HepG2 (cell line): Measurements from ENCODE around the gene FAHD2A. TPM values are rescaled to one million over a fixed set of nuclear protein-coding genes. Genes with fewer than 3 reads are reported as not detected.

Experiments
- ATAC-seq: fragments of 200-7000 bp; cut with Tn5 transposase; 3 replicates; pipeline ENCODE4 v1.9.1; 2020; ENCODE audit warnings: mild to moderate bottlenecking, moderate library complexity
- BruUV-seq: library from RNA; stranded (reverse); fragments of 400-500 nt; replicated peaks from 2 replicates; lab custom pipeline; 2021; lab: Mats Ljungman, UMichigan
- CTCF ChIA-PET: fragments of 300-600 bp; formaldehyde crosslinking; extraction: SDS; loops from one replicate; lab custom pipeline; 2021; ENCODE audit warnings: low total read pairs, inconsistent platforms, low intra/inter-chr PET ratio; lab: Yijun Ruan, JAX
- POLR2A ChIA-PET: fragments of 350-600 bp; sonication (Branson Sonifier 250); formaldehyde crosslinking; loops from one replicate; lab custom pipeline; 2020; ENCODE audit warnings: antibody characterized with exemption, inconsistent platforms; lab: Yijun Ruan, JAX
- DNase-seq: peaks from one replicate; pipeline ENCODE4 v3.0.0-alpha.2; 2015; ENCODE audit warnings: low spot score
- FAIRE-seq: peaks from 3 replicates; lab custom pipeline; 2011; peaks lifted over from hg19 to GRCh38; lab: Jason Lieb, UNC
- H2AFZ ChIP-seq: one replicate; pipeline ENCODE4 v1.6.1; 2011; ENCODE audit warnings: low read length, inconsistent platforms
- H3K27ac ChIP-seq: fragments of 300-600 bp; 3 replicates; pipeline ENCODE4 v1.8.0; 2011; ENCODE audit warnings: mixed run types, mild to moderate bottlenecking, mixed read lengths, low read length, inconsistent platforms; ENCODE audit not compliant: insufficient read depth; ENCODE audit errors: extremely low read length
- H3K27me3 ChIP-seq, 2 experiments: fragments of 200-600 bp in 1 of 2; 2 replicates in 1 of 2; 3 replicates in 1 of 2; pipeline versions ENCODE4 v1.6.0 to v1.8.0; 2011; ENCODE audit warnings: low read length in 2 of 2, mild to moderate bottlenecking in 2 of 2, moderate library complexity in 2 of 2, inconsistent platforms in 1 of 2; ENCODE audit not compliant: insufficient read depth in 2 of 2, control insufficient read depth in 1 of 2
- H3K36me3 ChIP-seq, 2 experiments: fragments of 200-600 bp in 1 of 2; replicated peaks in 1 of 2; 2 replicates in 1 of 2; 3 replicates in 1 of 2; pipeline versions ENCODE4 v1.5.1 to v1.8.0; 2011; ENCODE audit warnings: low read length in 2 of 2, inconsistent platforms in 1 of 2; ENCODE audit not compliant: insufficient read depth in 2 of 2, control insufficient read depth in 1 of 2
- H3K4me1 ChIP-seq: 2 replicates; pipeline ENCODE4 v1.5.1; 2012; ENCODE audit warnings: low read length, inconsistent platforms; ENCODE audit not compliant: insufficient read depth
- H3K4me2 ChIP-seq: 2 replicates; pipeline ENCODE4 v1.6.0; 2011; ENCODE audit warnings: low read depth, low read length, inconsistent platforms
- H3K4me3 ChIP-seq, 3 experiments: fragments of 200-600 bp in 1 of 3; sonication (generic), shearing (Covaris generic) in 1 of 3; replicated peaks in 1 of 3; 2 replicates each; pipeline ENCODE4 v1.5.1; 2011 to 2016; ENCODE audit warnings: low read length in 3 of 3, inconsistent platforms in 2 of 3, low read depth in 2 of 3, mild to moderate bottlenecking in 2 of 3, control low read depth in 1 of 3, mixed read lengths in 1 of 3; ENCODE audit not compliant: insufficient read depth in 1 of 3
- H3K79me2 ChIP-seq: one replicate; pipeline ENCODE4 v1.6.1; 2011; ENCODE audit warnings: low read length, inconsistent platforms; ENCODE audit not compliant: insufficient read depth
- H3K9ac ChIP-seq: 2 replicates; pipeline ENCODE4 v1.6.0; 2011; ENCODE audit warnings: mild to moderate bottlenecking, low read depth, low read length, inconsistent platforms; ENCODE audit not compliant: insufficient read depth
- H3K9me3 ChIP-seq: 2 replicates; pipeline ENCODE4 v1.5.1; 2012; ENCODE audit warnings: mild to moderate bottlenecking, low read length
- H4K20me1 ChIP-seq: 2 replicates; pipeline ENCODE4 v1.6.0; 2011; ENCODE audit warnings: inconsistent platforms, mild to moderate bottlenecking, low read length, moderate library complexity; ENCODE audit not compliant: insufficient read depth
- ATF7-NPFF ChIP-seq: sonication (generic); formaldehyde crosslinking; IDR thresholded peaks from 2 replicates; pipeline ENCODE4 v1.8.1; 2023; ENCODE audit warnings: mild to moderate bottlenecking, low read depth, missing genetic modification reagents, moderate library complexity
- BHLHE40 ChIP-seq: IDR thresholded peaks from 2 replicates; pipeline ENCODE4 v1.6.1; 2011; ENCODE audit warnings: low read length, improper control_type of control experiment
- BRD4 ChIP-seq: sonication (generic); formaldehyde crosslinking; IDR thresholded peaks from 2 replicates; pipeline ENCODE4 v1.4.0; 2020; ENCODE audit warnings: missing genetic modification reagents
- CBX5 ChIP-seq: sonication (generic); formaldehyde crosslinking; IDR thresholded peaks from 2 replicates; pipeline ENCODE4 v1.4.0; 2020; ENCODE audit warnings: missing genetic modification reagents, borderline replicate concordance
- JDP2 ChIP-seq: sonication (generic); formaldehyde crosslinking; IDR thresholded peaks from 2 replicates; pipeline ENCODE4 v1.8.1; 2022; ENCODE audit warnings: missing genetic modification reagents, borderline replicate concordance
- MAFF ChIP-seq: IDR thresholded peaks from 2 replicates; pipeline ENCODE4 v1.6.1; 2011; ENCODE audit warnings: low read depth, low read length, improper control_type of control experiment
- NCOA5 ChIP-seq: sonication (generic); formaldehyde crosslinking; IDR thresholded peaks from 2 replicates; pipeline ENCODE4 v1.4.0; 2020; ENCODE audit warnings: missing genetic modification reagents
- NFIB ChIP-seq: sonication (generic); formaldehyde crosslinking; IDR thresholded peaks from 2 replicates; pipeline ENCODE4 v1.9.0; 2021; ENCODE audit warnings: missing genetic modification reagents, mild to moderate bottlenecking, borderline replicate concordance
- NR3C1 ChIP-seq: sonication (generic); formaldehyde crosslinking; IDR thresholded peaks from 2 replicates; pipeline ENCODE4 v1.4.0; 2020; ENCODE audit warnings: missing genetic modification reagents
- PLSCR1 ChIP-seq: sonication (generic); formaldehyde crosslinking; IDR thresholded peaks from 2 replicates; pipeline ENCODE4 v1.5.0; 2020; ENCODE audit warnings: missing genetic modification reagents, mild to moderate bottlenecking, borderline replicate concordance
- RELA ChIP-seq: sonication (generic); formaldehyde crosslinking; IDR thresholded peaks from 2 replicates; pipeline ENCODE4 v1.4.0; 2020; ENCODE audit warnings: missing genetic modification reagents
- SATB2 ChIP-seq: sonication (generic); formaldehyde crosslinking; IDR thresholded peaks from 2 replicates; pipeline ENCODE4 v1.5.0; 2020; ENCODE audit warnings: missing genetic modification reagents
- SIX4 ChIP-seq: sonication (generic); formaldehyde crosslinking; IDR thresholded peaks from 2 replicates; pipeline ENCODE4 v1.4.0; 2020; ENCODE audit warnings: missing genetic modification reagents
- SNAI1 ChIP-seq: sonication (generic); formaldehyde crosslinking; IDR thresholded peaks from 2 replicates; pipeline ENCODE4 v1.5.0; 2020; ENCODE audit warnings: mild to moderate bottlenecking, missing genetic modification reagents, borderline replicate concordance
- SOX13 ChIP-seq, 3 experiments: fragments of 450-650 bp in 1 of 3; sonication (generic) in 1 of 3; formaldehyde crosslinking in 1 of 3; IDR thresholded peaks in 2 of 3; conservative IDR thresholded peaks in 1 of 3; 2 replicates each; pipeline versions ENCODE4 v1.5.0 to v1.6.1; 2016 to 2020; ENCODE audit warnings: antibody characterized with exemption in 1 of 3, mild to moderate bottlenecking in 1 of 3, missing compliant biosample characterization in 1 of 3, missing genetic modification reagents in 1 of 3, moderate library complexity in 1 of 3
- U2AF2 ChIP-seq: fragments of 200-400 bp; formaldehyde crosslinking; IDR thresholded peaks from 2 replicates; pipeline ENCODE4 v1.6.1; 2017; ENCODE audit warnings: low read depth, mild to moderate bottlenecking, low read length
- WIZ ChIP-seq: sonication (generic); formaldehyde crosslinking; IDR thresholded peaks from 2 replicates; pipeline ENCODE4 v1.5.1; 2020; ENCODE audit warnings: mild to moderate bottlenecking, missing genetic modification reagents
- ZNF232 ChIP-seq: sonication (generic); formaldehyde crosslinking; IDR thresholded peaks from 2 replicates; pipeline ENCODE4 v1.4.0; 2020; ENCODE audit warnings: missing genetic modification reagents, borderline replicate concordance
- ZNF274 ChIP-seq: sonication (generic); formaldehyde crosslinking; IDR thresholded peaks from 2 replicates; pipeline ENCODE4 v1.5.1; 2020; ENCODE audit warnings: mild to moderate bottlenecking, missing genetic modification reagents
- ZNF891 ChIP-seq: sonication (generic); formaldehyde crosslinking; IDR thresholded peaks from 2 replicates; pipeline ENCODE4 v1.5.0; 2020; ENCODE audit warnings: mild to moderate bottlenecking, missing genetic modification reagents
- WGBS: methylation state at CpG from one replicate; pipeline ENCODE4 v1.1.6; 2017; ENCODE audit warnings: low lambda C conversion rate; 5-methylcytosine and 5-hydroxymethylcytosine counted together
- in situ Hi-C: cut with HindIII; loops from 2 replicates; pipeline ENCODE4 v1.10.0; 2017; ENCODE audit warnings: low pct_unique_long_range_greater_than_20kb; ENCODE audit not compliant: extremely low pct_ligation_motif_present
- intact Hi-C: fragments of 100-400 bp; cut with micrococcal nuclease; formaldehyde crosslinking; loops from one replicate; pipeline ENCODE4 v1.10.0; 2022; ENCODE audit not compliant: unreplicated experiment
- polyA plus RNA-seq, 8 experiments: library from polyadenylated mRNA; depleted of rRNA in 3 of 8; stranded (reverse) in 7 of 8; unstranded in 1 of 8; fragments of >200 nt; fragmentation: Illumina TruSeq in 4 of 8; extraction: Trizol in 4 of 8; gene quantifications; 2 replicates each; pipeline versions ENCODE4 v1.2.1 to v1.2.3, GENCODE V29; 2011 to 2016; ENCODE audit warnings: low read depth in 4 of 8, missing spikeins in 1 of 8, mixed read lengths in 1 of 8; ENCODE audit not compliant: insufficient read depth in 1 of 8
- total RNA-seq, 5 experiments: library from RNA; depleted of rRNA; stranded (reverse); fragments of >200 nt; fragmentation: Illumina TruSeq; extraction: Trizol; gene quantifications; 2 replicates each; pipeline ENCODE4 v1.2.3, GENCODE V29; 2016; ENCODE audit warnings: low read depth in 1 of 5

FAHD2A gene
- total and polyA plus RNA-seq, 2 of the 13 experiments (the other 11 are each of a cell fraction or from before 2014, with no cell fraction given): 34.0 to 44.2 TPM

GRCh38 chr2:95375532-95376150, 26.9 kb upstream of the FAHD2A start:
- no peaks in the 10 kb centered on the region for H3K9me3 ChIP-seq
- H3K9ac ChIP-seq: no peak overlapping the region
- no peaks in the 10 kb centered on the region for H3K36me3 ChIP-seq
- H3K79me2 ChIP-seq: no peaks in the 10 kb centered on the region
- no peak overlapping the region for H3K4me3 ChIP-seq
- no peaks in the 10 kb centered on the region for H3K4me1 ChIP-seq
- no peak overlapping the region for H3K27ac ChIP-seq
- ChIA-PET CTCF (no interaction called here), POLR2A (no interaction called here)
- no peak overlapping the region for H3K4me2 ChIP-seq
- H3K27me3 ChIP-seq: peaks cover 0 to 51% of the 10 kb centered on the region in 2 experiments; a peak in 4 of 5 replicates
- DNase-seq (no peak), FAIRE-seq (no peak), ATAC-seq (no peak)
- in situ Hi-C loops (no loop called here), intact Hi-C loops (no loop called here)
- TF ChIP-seq NR3C1 (CRISPR knock-in tag) (no peak), MAFF (no peak), ATF7-NPFF (no peak), WIZ (CRISPR knock-in tag) (no peak), BRD4 (no peak), SNAI1 (CRISPR knock-in tag) (no peak), NFIB (CRISPR knock-in tag) (no peak), JDP2 (CRISPR knock-in tag) (no peak), ZNF232 (CRISPR knock-in tag) (no peak), PLSCR1 (no peak), CBX5 (CRISPR knock-in tag) (no peak), U2AF2 (no peak), SOX13 (IDR thresholded peaks at IDR 0.05) (no peak), SOX13 (CRISPR knock-in tag; conservative IDR thresholded peaks at IDR 0.05 in 1 of 2, IDR thresholded peaks at IDR 0.05 in 1 of 2) (no peak), BHLHE40 (no peak), RELA (CRISPR knock-in tag) (no peak), SATB2 (no peak), ZNF274 (CRISPR knock-in tag) (no peak), NCOA5 (CRISPR knock-in tag) (no peak), ZNF891 (CRISPR knock-in tag) (no peak), SIX4 (CRISPR knock-in tag) (no peak)
- no peaks in the 10 kb centered on the region for H4K20me1 ChIP-seq
- no TSS peak for BruUV-seq
- no peak overlapping the region for H2AFZ ChIP-seq
- 57% methylated on average over 19 of the region's 21 CpGs for WGBS
